ENCODE data around the gene LRP3.
"Not testable (repeated sequence)": the region's sequence is repeated elsewhere in the genome, so short reads cannot be mapped to it uniquely, and the experiment has no call there.

Gene LRP3

GRCh38 chr19:33193865-33194362 is at the start of gene LRP3:
LRP3 (plus strand) TSS chr19:33194330; CDS start chr19:33194786, 456 bp downstream.
- Mint-ChIP-seq H3K27ac (no peak within 1 kb of the TSS), H3K27me3 (peaks cover 30% of the 10 kb centered on the region), H3K9me3 (no peaks in the 10 kb centered on the region), H3K36me3 (ENCODE audit: low read depth) (no peaks in the 10 kb centered on the region), H3K4me1 (ENCODE audit: low read depth) (no peaks in the 10 kb centered on the region), H3K4me3 (peak within 1 kb of the TSS; percentile 59)

- H3K27me3 Mint-ChIP-seq, result no peaks in the 10 kb centered on the region
- no peaks in the 10 kb centered on the region for H3K36me3 Mint-ChIP-seq (ENCODE audit: low read depth)
- no peaks in the 10 kb centered on the region for H3K9me3 Mint-ChIP-seq
- no peak overlapping the region for H3K4me3 Mint-ChIP-seq
- H3K4me1 Mint-ChIP-seq (ENCODE audit: low read depth), result peaks cover 5% of the 10 kb centered on the region
- no peak overlapping the region for H3K27ac Mint-ChIP-seq
Observed at GRCh38 chr19:33146209-33146608, 47.9 kb upstream of the LRP3 start.

GRCh38 chr19:33147538-33147937 is 46.6 kb upstream of the LRP3 start:
- no peak overlapping the region for H3K4me3 Mint-ChIP-seq
- no peaks in the 10 kb centered on the region for H3K27me3 Mint-ChIP-seq
- H3K27ac Mint-ChIP-seq, result no peak overlapping the region
- H3K36me3 Mint-ChIP-seq (ENCODE audit: low read depth), result no peaks in the 10 kb centered on the region
- no peaks in the 10 kb centered on the region for H3K9me3 Mint-ChIP-seq
- peaks cover 5% of the 10 kb centered on the region for H3K4me1 Mint-ChIP-seq (ENCODE audit: low read depth)

GRCh38 chr19:33150852-33151518 is 43.1 kb upstream of the LRP3 start:
- Mint-ChIP-seq H3K36me3 (ENCODE audit: low read depth) (no peaks in the 10 kb centered on the region), H3K27ac (no peak overlapping the region), H3K4me1 (ENCODE audit: low read depth) (no peaks in the 10 kb centered on the region)

GRCh38 chr19:33152176-33152575 is 42.0 kb upstream of the LRP3 start:
- H3K27ac Mint-ChIP-seq, result no peak overlapping the region
- H3K36me3 Mint-ChIP-seq (ENCODE audit: low read depth), result no peaks in the 10 kb centered on the region
- no peaks in the 10 kb centered on the region for H3K4me1 Mint-ChIP-seq (ENCODE audit: low read depth)

More at GRCh38 chr19:33150852-33151518, 43.1 kb upstream of the LRP3 start:
- Mint-ChIP-seq H3K9me3 (no peaks in the 10 kb centered on the region), H3K27me3 (no peaks in the 10 kb centered on the region), H3K4me3 (no peak overlapping the region)

GRCh38 chr19:33152625-33153024 is 41.5 kb upstream of the LRP3 start:
- not testable (repeated sequence) for H3K27ac Mint-ChIP-seq; H3K4me3 Mint-ChIP-seq; H3K9me3 Mint-ChIP-seq; H3K27me3 Mint-ChIP-seq; H3K4me1 Mint-ChIP-seq (ENCODE audit: low read depth); H3K36me3 Mint-ChIP-seq (ENCODE audit: low read depth)

More at GRCh38 chr19:33152176-33152575, 42.0 kb upstream of the LRP3 start:
- Mint-ChIP-seq H3K4me3 (no peak overlapping the region), H3K27me3 (no peaks in the 10 kb centered on the region), H3K9me3 (no peaks in the 10 kb centered on the region)

- H3K36me3 Mint-ChIP-seq (ENCODE audit: low read depth); H3K27ac Mint-ChIP-seq; H3K9me3 Mint-ChIP-seq; H3K4me3 Mint-ChIP-seq; H3K27me3 Mint-ChIP-seq: not testable (repeated sequence)
- peaks cover 10% of the 10 kb centered on the region for H3K4me1 Mint-ChIP-seq (ENCODE audit: low read depth)
Observed at GRCh38 chr19:33154313-33154712, 39.8 kb upstream of the LRP3 start.

- peaks cover 4% of the 10 kb centered on the region for H3K36me3 Mint-ChIP-seq (ENCODE audit: low read depth)
- H3K9me3 Mint-ChIP-seq, result no peaks in the 10 kb centered on the region
- H3K4me1 Mint-ChIP-seq (ENCODE audit: low read depth), result peaks cover 30% of the 10 kb centered on the region
- H3K4me3 Mint-ChIP-seq, result no peak overlapping the region
- no peaks in the 10 kb centered on the region for H3K27me3 Mint-ChIP-seq
- no peak overlapping the region for H3K27ac Mint-ChIP-seq
Observed at GRCh38 chr19:33156334-33156733, 37.8 kb upstream of the LRP3 start.

GRCh38 chr19:33157906-33158305 is 36.2 kb upstream of the LRP3 start:
- Mint-ChIP-seq H3K9me3 (no peaks in the 10 kb centered on the region), H3K4me1 (ENCODE audit: low read depth) (peaks cover 33% of the 10 kb centered on the region), H3K27ac (no peak overlapping the region), H3K36me3 (ENCODE audit: low read depth) (peaks cover 4% of the 10 kb centered on the region), H3K4me3 (no peak overlapping the region), H3K27me3 (no peaks in the 10 kb centered on the region)

- Mint-ChIP-seq H3K36me3 (ENCODE audit: low read depth) (peaks cover 4% of the 10 kb centered on the region), H3K4me1 (ENCODE audit: low read depth) (peaks cover 33% of the 10 kb centered on the region), H3K27ac (no peak overlapping the region), H3K4me3 (no peak overlapping the region), H3K9me3 (no peaks in the 10 kb centered on the region), H3K27me3 (no peaks in the 10 kb centered on the region)
Observed at GRCh38 chr19:33158365-33158764, 35.8 kb upstream of the LRP3 start.

GRCh38 chr19:33159149-33159548 is 35.0 kb upstream of the LRP3 start:
- H3K36me3 Mint-ChIP-seq (ENCODE audit: low read depth), result peaks cover 4% of the 10 kb centered on the region
- no peak overlapping the region for H3K4me3 Mint-ChIP-seq
- no peak overlapping the region for H3K27ac Mint-ChIP-seq
- peaks cover 33% of the 10 kb centered on the region for H3K4me1 Mint-ChIP-seq (ENCODE audit: low read depth)
- no peaks in the 10 kb centered on the region for H3K9me3 Mint-ChIP-seq
- H3K27me3 Mint-ChIP-seq, result no peaks in the 10 kb centered on the region

GRCh38 chr19:33159893-33160292 is 34.2 kb upstream of the LRP3 start:
- Mint-ChIP-seq H3K27ac (peak overlapping the region; percentile 92), H3K4me3 (no peak overlapping the region), H3K36me3 (ENCODE audit: low read depth) (peaks cover 4% of the 10 kb centered on the region), H3K27me3 (no peaks in the 10 kb centered on the region), H3K9me3 (no peaks in the 10 kb centered on the region), H3K4me1 (ENCODE audit: low read depth) (peaks cover 33% of the 10 kb centered on the region)

- Mint-ChIP-seq H3K4me1 (ENCODE audit: low read depth) (peaks cover 33% of the 10 kb centered on the region), H3K27me3 (no peaks in the 10 kb centered on the region), H3K27ac (peak overlapping the region; percentile 92), H3K9me3 (no peaks in the 10 kb centered on the region), H3K36me3 (ENCODE audit: low read depth) (peaks cover 4% of the 10 kb centered on the region), H3K4me3 (no peak overlapping the region)
Observed at GRCh38 chr19:33161201-33161600, 32.9 kb upstream of the LRP3 start.

GRCh38 chr19:33163481-33163880 is 30.6 kb upstream of the LRP3 start:
- Mint-ChIP-seq H3K4me3 (no peak overlapping the region), H3K4me1 (ENCODE audit: low read depth) (peaks cover 25% of the 10 kb centered on the region), H3K27ac (no peak overlapping the region), H3K9me3 (peaks cover 5% of the 10 kb centered on the region), H3K27me3 (no peaks in the 10 kb centered on the region), H3K36me3 (ENCODE audit: low read depth) (peaks cover 10% of the 10 kb centered on the region)

- H3K27me3 Mint-ChIP-seq; H3K4me1 Mint-ChIP-seq (ENCODE audit: low read depth); H3K27ac Mint-ChIP-seq; H3K9me3 Mint-ChIP-seq; H3K36me3 Mint-ChIP-seq (ENCODE audit: low read depth); H3K4me3 Mint-ChIP-seq: not testable (repeated sequence)
Observed at GRCh38 chr19:33166037-33166436, 28.1 kb upstream of the LRP3 start.

- H3K9me3 Mint-ChIP-seq, result peaks cover 5% of the 10 kb centered on the region
- no peaks in the 10 kb centered on the region for H3K27me3 Mint-ChIP-seq
- peaks cover 5% of the 10 kb centered on the region for H3K36me3 Mint-ChIP-seq (ENCODE audit: low read depth)
- no peak overlapping the region for H3K27ac Mint-ChIP-seq
- H3K4me3 Mint-ChIP-seq, result no peak overlapping the region
- H3K4me1 Mint-ChIP-seq (ENCODE audit: low read depth), result peaks cover 6% of the 10 kb centered on the region
Observed at GRCh38 chr19:33167438-33167837, 26.7 kb upstream of the LRP3 start.
